ENCODE measurements around the gene IL34. TPM values are rescaled to one million over a fixed set of nuclear protein-coding genes. Genes with fewer than 3 reads are reported as not detected.

IL34 gene
- total and polyA plus RNA-seq, 2 of the 13 experiments (the other 11 are each of a cell fraction or from before 2014, with no cell fraction given) = 1.2 to 1.3 TPM

- TF ChIP-seq KIAA2018 (CRISPR knock-in tag; IDR thresholded peaks at IDR 0.05; ENCODE audit: borderline replicate concordance) = no peak
- 0 out of 2 replicates have a peak, but pooled peaks have one; percentile 21 for TF ChIP-seq RAD21 (CRISPR knock-in tag; IDR thresholded peaks at IDR 0.05)
- 0 out of 2 replicates have a peak, but pooled peaks have one; percentile 11 for TF ChIP-seq ZNF543 (CRISPR knock-in tag; IDR thresholded peaks at IDR 0.05)
- TF ChIP-seq, protein P1, sequence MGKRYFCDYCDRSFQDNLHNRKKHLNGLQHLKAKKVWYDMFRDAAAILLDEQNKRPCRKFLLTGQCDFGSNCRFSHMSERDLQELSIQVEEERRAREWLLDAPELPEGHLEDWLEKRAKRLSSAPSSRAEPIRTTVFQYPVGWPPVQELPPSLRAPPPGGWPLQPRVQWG (CRISPR knock-in tag; IDR thresholded peaks at IDR 0.05; ENCODE audit: borderline replicate concordance, low read depth) = no peak
- 0 out of 2 replicates have a peak, but pooled peaks have one; percentile 28 for TF ChIP-seq ZC3H13 (CRISPR knock-in tag; IDR thresholded peaks at IDR 0.05)
- TF ChIP-seq MAX (IDR thresholded peaks at IDR 0.05) = peak; percentile 63; the same call in 1 of the 2 replicates
- TF ChIP-seq CHD2 (IDR thresholded peaks at IDR 0.05; ENCODE audit: low read depth, low read length) = no peak
- no peak for TF ChIP-seq SRSF9 (IDR thresholded peaks at IDR 0.05; ENCODE audit: borderline replicate concordance, insufficient read depth, low read depth, low read length, poor library complexity, severe bottlenecking)
- TF ChIP-seq TEAD3 (CRISPR knock-in tag; optimal IDR thresholded peaks at IDR 0.05; ENCODE audit: borderline replicate concordance) = no peak
- peak; percentile 40; the same call in 1 of the 2 replicates for TF ChIP-seq HDAC2 (CRISPR knock-in tag; IDR thresholded peaks at IDR 0.05)
- no peak for TF ChIP-seq NCOA2 (CRISPR knock-in tag; IDR thresholded peaks at IDR 0.05)
- no peak for TF ChIP-seq ZFP36 (IDR thresholded peaks at IDR 0.05; ENCODE audit: borderline replicate concordance, low read depth, low read length, partially characterized antibody)
- no peak for TF ChIP-seq NBN (conservative IDR thresholded peaks at IDR 0.05)
- TF ChIP-seq, protein P2, sequence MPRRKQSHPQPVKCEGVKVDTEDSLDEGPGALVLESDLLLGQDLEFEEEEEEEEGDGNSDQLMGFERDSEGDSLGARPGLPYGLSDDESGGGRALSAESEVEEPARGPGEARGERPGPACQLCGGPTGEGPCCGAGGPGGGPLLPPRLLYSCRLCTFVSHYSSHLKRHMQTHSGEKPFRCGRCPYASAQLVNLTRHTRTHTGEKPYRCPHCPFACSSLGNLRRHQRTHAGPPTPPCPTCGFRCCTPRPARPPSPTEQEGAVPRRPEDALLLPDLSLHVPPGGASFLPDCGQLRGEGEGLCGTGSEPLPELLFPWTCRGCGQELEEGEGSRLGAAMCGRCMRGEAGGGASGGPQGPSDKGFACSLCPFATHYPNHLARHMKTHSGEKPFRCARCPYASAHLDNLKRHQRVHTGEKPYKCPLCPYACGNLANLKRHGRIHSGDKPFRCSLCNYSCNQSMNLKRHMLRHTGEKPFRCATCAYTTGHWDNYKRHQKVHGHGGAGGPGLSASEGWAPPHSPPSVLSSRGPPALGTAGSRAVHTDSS (CRISPR knock-in tag; conservative IDR thresholded peaks at IDR 0.05) = no peak
- TF ChIP-seq RORA (CRISPR knock-in tag; IDR thresholded peaks at IDR 0.05) = no peak
- TF ChIP-seq ZNF607 (CRISPR knock-in tag; IDR thresholded peaks at IDR 0.05; ENCODE audit: borderline replicate concordance) = no peak
- TF ChIP-seq ZNF776 (CRISPR knock-in tag; IDR thresholded peaks at IDR 0.05) = no peak
- no peak for TF ChIP-seq THAP11 (CRISPR knock-in tag; IDR thresholded peaks at IDR 0.05)
- no peak for TF ChIP-seq NFKBIZ (CRISPR knock-in tag; IDR thresholded peaks at IDR 0.05)
- TF ChIP-seq ZFY (CRISPR knock-in tag; IDR thresholded peaks at IDR 0.05) = peak; percentile 43
- TF ChIP-seq ATF5 (CRISPR knock-in tag; IDR thresholded peaks at IDR 0.05; ENCODE audit: low read depth) = no peak
Observed at GRCh38 chr16:70687102-70687511, 40.7 kb downstream of the IL34 start (continued).
